Measurements from ENCODE around the gene BPTF.
A peak's percentile ranks its signal among the peaks of the same experiment; 100 is the strongest.
"Not testable (repeated sequence)": the region's sequence is repeated elsewhere in the genome, so short reads cannot be mapped to it uniquely, and the experiment has no call there.

BPTF gene

DNA sequence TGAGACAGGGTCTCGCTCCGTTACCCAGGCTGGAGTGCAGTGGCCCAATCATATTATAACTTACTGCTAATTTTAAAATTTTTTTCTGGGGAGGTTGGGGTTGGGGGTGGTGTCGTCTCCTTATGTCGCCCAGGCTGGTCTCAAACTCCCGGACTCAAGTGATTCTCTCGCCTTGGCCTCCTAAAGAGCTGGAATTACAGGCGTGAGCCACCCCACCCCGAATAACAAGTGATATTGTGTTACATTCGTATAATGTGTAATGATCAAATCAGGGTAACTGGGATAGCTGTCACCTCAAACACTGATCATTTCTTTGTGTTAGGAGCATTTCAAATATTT, 194.0 kb downstream of the BPTF start:
- DNase-seq (ENCODE audit: low read depth), result no peak
- no peak for TF ChIP-seq CTCF (IDR thresholded peaks at IDR 0.05; ENCODE audit: low read length, missing control alignments)
- H3K4me3 ChIP-seq (replicated peaks; ENCODE audit: low read depth, low read length), result peak overlapping the region; percentile 8

DNA sequence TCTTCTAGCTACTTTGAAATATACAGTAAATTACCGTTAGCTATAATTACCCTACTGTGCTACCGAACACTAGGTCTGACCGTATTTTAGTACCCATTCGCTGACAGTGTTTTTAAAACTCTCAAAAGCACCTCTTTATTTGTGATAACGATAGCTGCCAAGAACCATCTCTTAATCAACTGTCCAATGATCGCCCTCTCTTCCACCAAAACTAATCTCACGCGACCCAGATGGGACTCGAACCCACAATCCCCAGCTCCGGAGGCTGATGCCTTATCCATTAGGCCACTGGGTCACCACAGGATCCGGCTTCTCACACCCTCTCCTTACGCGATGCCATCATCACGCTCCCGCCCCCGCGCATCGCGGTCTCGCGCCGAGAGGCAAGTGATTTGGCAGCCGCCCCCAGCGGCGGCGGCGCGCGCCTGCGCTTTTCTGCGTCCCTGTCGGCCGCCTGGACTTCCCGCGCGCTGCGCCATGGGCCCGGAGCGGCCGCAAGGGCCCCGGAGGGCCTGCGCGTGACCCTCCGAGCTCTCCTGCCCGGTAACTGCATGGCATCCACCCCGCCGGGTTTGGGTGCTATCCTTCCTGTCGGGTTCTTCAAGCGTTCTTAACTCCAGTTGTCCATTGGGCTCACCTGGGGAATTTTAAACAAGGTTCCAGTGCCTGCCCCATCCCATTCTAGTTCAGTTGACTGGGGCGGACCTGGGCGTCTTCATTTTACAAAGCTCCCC, 194.5 kb downstream of the BPTF start:
- peak; percentile 96 for DNase-seq (ENCODE audit: low read depth)
- TF ChIP-seq CTCF (IDR thresholded peaks at IDR 0.05; ENCODE audit: low read length, missing control alignments), result peak; percentile 8
- peak overlapping the region; percentile 64 for H3K4me3 ChIP-seq (replicated peaks; ENCODE audit: low read depth, low read length)

DNA sequence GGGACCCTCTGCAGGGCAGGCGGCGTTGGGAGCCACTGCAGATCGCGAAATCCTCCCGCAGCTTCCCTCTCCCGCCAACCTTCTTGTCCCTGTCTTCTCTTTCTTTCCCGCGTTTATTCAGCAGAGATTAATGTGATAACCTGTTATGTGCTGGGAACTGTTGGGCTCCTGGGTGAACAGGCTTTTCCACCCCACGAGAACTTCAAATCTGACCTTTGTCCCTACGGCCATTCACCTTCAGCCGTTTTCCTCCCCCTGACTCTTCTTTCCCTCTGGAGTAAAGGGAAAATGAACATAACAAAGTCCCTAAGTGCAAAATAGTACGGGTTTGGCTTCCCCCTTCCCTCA, 195.1 kb downstream of the BPTF start:
- no peak for TF ChIP-seq CTCF (IDR thresholded peaks at IDR 0.05; ENCODE audit: low read length, missing control alignments)
- no peak for DNase-seq (ENCODE audit: low read depth)
- peak overlapping the region; percentile 64 for H3K4me3 ChIP-seq (replicated peaks; ENCODE audit: low read depth, low read length)

GRCh38 chr17:68020791-68021190, 195.5 kb downstream of the BPTF start:
- H3K4me3 ChIP-seq (replicated peaks; ENCODE audit: low read depth, low read length); DNase-seq (ENCODE audit: low read depth): not testable (repeated sequence)

- DNase-seq (ENCODE audit: low read depth), result no peak
- no peak overlapping the region for H3K4me3 ChIP-seq (replicated peaks; ENCODE audit: low read depth, low read length)
- TF ChIP-seq CTCF (IDR thresholded peaks at IDR 0.05; ENCODE audit: low read length, missing control alignments), result no peak
Measured at GRCh38 chr17:68021963-68022362, 196.7 kb downstream of the BPTF start.

- DNase-seq (ENCODE audit: low read depth); H3K4me3 ChIP-seq (replicated peaks; ENCODE audit: low read depth, low read length): not testable (repeated sequence)
Measured at GRCh38 chr17:68022547-68022946, 197.2 kb downstream of the BPTF start.

GRCh38 chr17:68029512-68030215, 204.4 kb downstream of the BPTF start:
- TF ChIP-seq CTCF (IDR thresholded peaks at IDR 0.05; ENCODE audit: low read length, missing control alignments), result no peak
- H3K4me3 ChIP-seq (replicated peaks; ENCODE audit: low read depth, low read length), result no peak overlapping the region
- no peak for DNase-seq (ENCODE audit: low read depth)
